ENCODE measurements around the gene MRPL50.
A peak's percentile ranks its signal among the peaks of the same experiment; 100 is the strongest.

The MRPL50 gene

DNA sequence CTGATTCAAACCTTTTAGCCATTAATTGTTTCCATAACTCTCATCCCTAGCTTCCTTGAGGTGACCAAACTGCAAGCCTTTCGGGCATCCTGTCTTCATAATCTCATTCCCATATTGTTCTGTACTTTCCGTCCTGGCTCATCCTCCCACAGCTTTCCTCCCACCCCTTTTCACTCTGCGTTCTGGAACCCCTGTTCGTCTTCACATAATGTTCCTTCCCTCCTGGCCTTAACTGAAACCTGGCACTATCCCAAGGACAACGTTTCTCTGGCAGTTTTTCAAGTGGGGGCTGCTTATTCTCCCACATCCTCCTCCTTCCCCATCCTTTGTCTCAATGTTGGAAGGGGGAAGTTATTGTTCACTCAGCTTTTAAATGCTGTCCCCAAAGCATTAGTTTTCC lies 1.7 kb upstream of the MRPL50 start:
- TF ChIP-seq, protein P1, sequence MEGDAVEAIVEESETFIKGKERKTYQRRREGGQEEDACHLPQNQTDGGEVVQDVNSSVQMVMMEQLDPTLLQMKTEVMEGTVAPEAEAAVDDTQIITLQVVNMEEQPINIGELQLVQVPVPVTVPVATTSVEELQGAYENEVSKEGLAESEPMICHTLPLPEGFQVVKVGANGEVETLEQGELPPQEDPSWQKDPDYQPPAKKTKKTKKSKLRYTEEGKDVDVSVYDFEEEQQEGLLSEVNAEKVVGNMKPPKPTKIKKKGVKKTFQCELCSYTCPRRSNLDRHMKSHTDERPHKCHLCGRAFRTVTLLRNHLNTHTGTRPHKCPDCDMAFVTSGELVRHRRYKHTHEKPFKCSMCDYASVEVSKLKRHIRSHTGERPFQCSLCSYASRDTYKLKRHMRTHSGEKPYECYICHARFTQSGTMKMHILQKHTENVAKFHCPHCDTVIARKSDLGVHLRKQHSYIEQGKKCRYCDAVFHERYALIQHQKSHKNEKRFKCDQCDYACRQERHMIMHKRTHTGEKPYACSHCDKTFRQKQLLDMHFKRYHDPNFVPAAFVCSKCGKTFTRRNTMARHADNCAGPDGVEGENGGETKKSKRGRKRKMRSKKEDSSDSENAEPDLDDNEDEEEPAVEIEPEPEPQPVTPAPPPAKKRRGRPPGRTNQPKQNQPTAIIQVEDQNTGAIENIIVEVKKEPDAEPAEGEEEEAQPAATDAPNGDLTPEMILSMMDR (IDR thresholded peaks at IDR 0.05; ENCODE audit: borderline replicate concordance, extremely low read depth, low read length, poor library complexity, severe bottlenecking): no peak
- no peak for TF ChIP-seq EZH2 (IDR thresholded peaks at IDR 0.05; ENCODE audit: borderline replicate concordance, low read depth, low read length, severe bottlenecking)
- H3K4me1 ChIP-seq (ENCODE audit: insufficient read depth, low read length): peaks cover 35% of the 10 kb centered on the region
- no peaks in the 10 kb centered on the region for H4K20me1 ChIP-seq (ENCODE audit: insufficient read depth, low read length)
- peak overlapping the region; percentile 70 for H3K4me2 ChIP-seq (ENCODE audit: insufficient read depth, low read length)
- H3K27me3 ChIP-seq (ENCODE audit: insufficient read depth, low read length, poor library complexity): no peaks in the 10 kb centered on the region
- peaks cover 27% of the 10 kb centered on the region for H3K9me3 ChIP-seq (ENCODE audit: insufficient read depth, low read length, severe bottlenecking)
- no peak overlapping the region for H2AFZ ChIP-seq (ENCODE audit: low read depth, low read length)
- DNase-seq (no peak), ATAC-seq (ENCODE audit: insufficient read depth, low read depth) (no peak)
- peak overlapping the region; percentile 79; the same call in 1 of the 2 replicates for H3K9ac ChIP-seq (ENCODE audit: low read depth, low read length)
- H3K27ac ChIP-seq (ENCODE audit: low read length): no peak overlapping the region
- peak overlapping the region in 1 of 2 experiments; percentile 75; a peak in 2 of 4 replicates for H3K4me3 ChIP-seq (ENCODE audit: low read depth in 1 of 2, low read length in 2 of 2)
- H3K36me3 ChIP-seq (ENCODE audit: insufficient read depth, low read length): peaks cover 68% of the 10 kb centered on the region
- H3K79me2 ChIP-seq (ENCODE audit: insufficient read depth, low read length): peaks cover 64% of the 10 kb centered on the region

- Histone ChIP-seq H3K79me2 (ENCODE audit: insufficient read depth, low read length) (peaks cover 69% of the 10 kb centered on the region), H3K27me3 (ENCODE audit: insufficient read depth, low read length, poor library complexity) (no peaks in the 10 kb centered on the region), H3K4me1 (ENCODE audit: insufficient read depth, low read length) (peaks cover 35% of the 10 kb centered on the region), H3K4me2 (ENCODE audit: insufficient read depth, low read length) (peak overlapping the region; percentile 70), H3K36me3 (ENCODE audit: insufficient read depth, low read length) (peaks cover 68% of the 10 kb centered on the region), H3K27ac (ENCODE audit: low read length) (peak overlapping the region; percentile 75), H3K4me3 (ENCODE audit: low read depth in 1 of 2, low read length in 2 of 2) (peak overlapping the region; percentile 50 to 75; a peak in 3 of 4 replicates), H4K20me1 (ENCODE audit: insufficient read depth, low read length) (no peaks in the 10 kb centered on the region), H2AFZ (ENCODE audit: low read depth, low read length) (peak overlapping the region; percentile 73; the same call in 1 of the 2 replicates), H3K9ac (ENCODE audit: low read depth, low read length) (peak overlapping the region; percentile 79), H3K9me3 (ENCODE audit: insufficient read depth, low read length, severe bottlenecking) (peaks cover 22% of the 10 kb centered on the region)
- TF ChIP-seq, protein P1 (IDR thresholded peaks at IDR 0.05; ENCODE audit: borderline replicate concordance, extremely low read depth, low read length, poor library complexity, severe bottlenecking): no peak
- no peak for TF ChIP-seq EZH2 (IDR thresholded peaks at IDR 0.05; ENCODE audit: borderline replicate concordance, low read depth, low read length, severe bottlenecking)
- DNase-seq: no peak
- ATAC-seq (ENCODE audit: insufficient read depth, low read depth): no peak
These were observed 1.2 kb upstream of the MRPL50 start for GRCh38 chr9:101399643-101399970.

DNA sequence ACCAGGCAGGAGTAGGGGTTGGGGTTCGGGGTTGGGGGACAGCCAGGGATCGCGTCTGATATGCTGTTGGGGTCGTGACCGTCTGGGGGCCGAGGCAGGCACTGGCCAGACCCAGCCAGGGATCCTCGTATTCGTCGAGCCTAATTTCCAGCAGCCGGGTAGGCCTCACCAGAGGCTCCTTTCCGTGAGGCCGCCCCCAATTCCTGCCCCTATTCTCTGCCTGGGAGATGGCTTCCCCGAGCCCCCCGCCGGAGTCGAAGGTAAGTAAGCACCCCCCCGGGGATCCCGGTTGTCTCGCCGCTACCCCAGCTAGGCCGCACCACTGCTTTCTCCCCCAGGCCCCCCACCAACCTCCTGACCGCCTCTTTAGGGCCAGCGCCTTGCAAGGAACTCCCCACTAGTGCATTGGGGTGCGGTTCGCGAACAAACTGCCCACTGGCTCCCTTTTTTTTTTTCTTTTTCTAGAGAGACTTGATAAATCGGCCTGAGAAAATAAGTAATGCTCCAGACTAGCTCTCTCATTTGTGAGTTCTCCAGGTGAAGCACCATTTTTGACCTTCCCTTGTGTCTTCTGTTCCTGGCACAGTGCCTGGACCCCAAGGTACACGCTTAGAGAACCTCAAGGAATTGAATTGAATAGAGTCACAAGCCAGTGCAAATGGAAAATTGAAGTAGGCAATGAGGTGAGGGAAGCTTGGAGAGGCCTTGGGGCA lies 668 bp upstream of the MRPL50 start:
- Histone ChIP-seq H3K27ac (ENCODE audit: low read length) (peak overlapping the region; percentile 75), H3K4me3 (ENCODE audit: low read depth in 1 of 2, low read length in 2 of 2) (peak overlapping the region; percentile 50 to 75; a peak in 3 of 4 replicates), H3K36me3 (ENCODE audit: insufficient read depth, low read length) (peaks cover 68% of the 10 kb centered on the region), H3K79me2 (ENCODE audit: insufficient read depth, low read length) (peaks cover 74% of the 10 kb centered on the region), H3K4me1 (ENCODE audit: insufficient read depth, low read length) (peaks cover 35% of the 10 kb centered on the region), H2AFZ (ENCODE audit: low read depth, low read length) (peak overlapping the region; percentile 73), H3K27me3 (ENCODE audit: insufficient read depth, low read length, poor library complexity) (no peaks in the 10 kb centered on the region), H3K9me3 (ENCODE audit: insufficient read depth, low read length, severe bottlenecking) (peaks cover 20% of the 10 kb centered on the region), H4K20me1 (ENCODE audit: insufficient read depth, low read length) (no peaks in the 10 kb centered on the region), H3K4me2 (ENCODE audit: insufficient read depth, low read length) (peak overlapping the region; percentile 70), H3K9ac (ENCODE audit: low read depth, low read length) (peak overlapping the region; percentile 79)
- ATAC-seq (ENCODE audit: insufficient read depth, low read depth) (peak; percentile 23; the same call in 2 of the 3 replicates), DNase-seq (no peak)
- TF ChIP-seq EZH2 (IDR thresholded peaks at IDR 0.05; ENCODE audit: borderline replicate concordance, low read depth, low read length, severe bottlenecking): no peak
- TF ChIP-seq, protein P1 (IDR thresholded peaks at IDR 0.05; ENCODE audit: borderline replicate concordance, extremely low read depth, low read length, poor library complexity, severe bottlenecking): no peak

Data from DND-41 (cell line).